ENCODE data around the gene C14orf93.
"Not testable (repeated sequence)": the region's sequence is repeated elsewhere in the genome, so short reads cannot be mapped to it uniquely, and the experiment has no call there.

Gene C14orf93

GRCh38 chr14:23020143-23021128 is 10.5 kb upstream of the C14orf93 start:
- DNase-seq, result no peak

DNA sequence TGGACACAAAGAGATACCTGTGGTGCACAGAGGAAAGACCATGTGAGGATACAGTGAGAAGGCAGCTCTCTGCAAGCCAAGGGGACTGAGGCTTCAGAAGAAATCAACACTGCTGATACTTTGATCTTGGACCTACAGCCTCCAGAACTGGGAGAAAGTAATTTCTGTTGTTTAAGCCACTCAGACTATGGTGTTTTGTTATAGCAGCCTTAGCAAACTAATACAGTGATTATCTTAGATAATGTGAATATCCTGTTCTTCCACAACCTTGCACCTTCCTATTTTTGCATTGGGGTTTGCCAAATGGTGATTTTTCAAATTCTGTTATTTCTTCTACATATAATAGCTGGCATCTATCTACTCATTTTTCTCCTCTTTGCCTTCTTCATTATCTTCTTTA is 8.2 kb upstream of the C14orf93 start:
- DNase-seq, result no peak

DNA sequence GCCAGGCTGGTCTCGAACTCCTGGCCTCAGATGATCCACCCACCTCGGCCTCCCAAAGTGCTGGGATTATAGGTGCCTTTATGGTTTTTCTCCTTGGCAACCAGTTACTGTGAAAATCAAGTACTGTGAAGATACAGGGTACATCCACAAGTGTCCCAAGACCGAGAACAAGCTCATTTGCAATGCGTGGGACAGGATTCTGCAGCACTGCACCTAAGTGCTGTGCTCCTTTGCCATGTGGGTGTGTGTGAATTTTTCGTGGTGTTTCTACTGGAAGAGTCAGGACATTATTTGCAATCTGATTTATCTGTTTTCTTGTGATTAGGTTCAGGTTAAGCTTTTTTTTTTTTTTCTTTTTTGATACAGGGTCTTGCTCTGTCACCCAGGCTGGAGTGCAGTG is 7.1 kb upstream of the C14orf93 start:
- no peak for DNase-seq

DNA sequence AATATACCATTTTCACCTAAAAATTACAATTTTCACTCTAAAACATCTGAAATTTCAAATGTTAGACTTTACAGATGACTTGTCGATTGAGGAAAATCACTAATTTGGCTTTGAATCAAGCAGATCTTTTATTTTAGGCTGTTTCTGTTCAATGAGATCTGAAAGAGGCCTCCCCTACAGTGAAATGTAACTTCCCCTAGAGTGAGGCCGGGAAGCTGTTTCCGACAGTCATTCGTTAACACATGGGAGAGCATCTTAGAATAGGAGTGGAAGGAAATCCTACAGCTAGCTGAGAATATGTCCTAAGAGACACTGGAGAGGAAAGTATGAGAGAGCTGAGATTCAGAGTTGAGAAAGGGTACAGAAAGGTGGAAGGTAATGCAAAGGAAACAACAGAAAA is 5.7 kb upstream of the C14orf93 start:
- no peak for DNase-seq

- DNase-seq, result not testable (repeated sequence)
Observed at GRCh38 chr14:23013749-23014054, 3.8 kb upstream of the C14orf93 start.

DNA sequence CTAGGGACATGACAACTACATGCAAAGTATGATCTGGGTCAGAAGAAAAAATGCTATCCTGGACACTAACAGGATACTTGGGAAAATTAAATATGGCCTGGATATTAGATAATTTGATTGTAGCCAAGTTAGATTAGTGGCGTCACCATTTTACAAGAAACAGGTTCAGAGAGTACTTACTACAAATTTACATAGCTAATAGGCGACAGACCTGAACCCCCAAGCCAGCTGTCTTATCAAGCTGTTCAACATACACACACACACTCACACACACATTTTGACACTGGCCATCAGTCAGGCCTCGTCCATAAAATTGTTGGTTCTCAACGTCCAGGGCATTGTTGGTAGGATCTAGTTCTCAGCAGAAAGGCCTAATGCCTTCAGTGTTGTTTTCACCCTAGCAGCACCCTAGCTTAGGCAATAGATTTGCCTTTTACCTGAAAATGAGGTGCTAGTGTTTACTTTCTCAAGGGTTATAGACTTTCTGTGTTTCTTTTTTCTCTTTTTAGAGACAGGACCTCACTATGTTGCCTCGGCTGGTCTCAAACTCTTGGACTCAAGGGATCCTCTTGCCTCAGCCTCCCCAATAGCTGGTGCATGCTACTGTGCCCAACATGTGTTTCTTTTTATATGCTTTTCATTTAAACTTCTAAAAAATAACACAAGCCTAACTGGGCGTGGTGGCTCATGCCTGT is 3.3 kb upstream of the C14orf93 start:
- DNase-seq, result no peak

- DNase-seq, result no peak
Observed at GRCh38 chr14:23009483-23009938, 432 bp downstream of the C14orf93 start.

DNA sequence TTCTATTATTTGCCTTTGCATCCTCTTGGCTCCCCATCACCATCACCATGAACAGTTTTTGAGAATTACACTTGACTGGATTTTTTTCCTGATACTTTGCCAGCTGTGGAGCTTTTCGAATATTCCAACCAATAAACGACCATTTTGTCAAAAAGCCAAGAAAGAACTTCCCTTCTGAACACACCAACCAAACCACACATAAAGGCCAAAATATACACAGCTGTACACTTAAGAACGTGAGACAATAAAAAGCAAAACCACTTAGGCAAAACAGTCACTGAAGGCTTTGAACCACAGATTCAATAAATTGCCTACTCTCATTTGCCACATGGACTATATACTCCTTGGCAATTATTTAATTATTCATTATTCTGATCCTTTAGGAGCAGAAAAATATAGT is 1.1 kb downstream of the C14orf93 start:
- no peak for DNase-seq

DNA sequence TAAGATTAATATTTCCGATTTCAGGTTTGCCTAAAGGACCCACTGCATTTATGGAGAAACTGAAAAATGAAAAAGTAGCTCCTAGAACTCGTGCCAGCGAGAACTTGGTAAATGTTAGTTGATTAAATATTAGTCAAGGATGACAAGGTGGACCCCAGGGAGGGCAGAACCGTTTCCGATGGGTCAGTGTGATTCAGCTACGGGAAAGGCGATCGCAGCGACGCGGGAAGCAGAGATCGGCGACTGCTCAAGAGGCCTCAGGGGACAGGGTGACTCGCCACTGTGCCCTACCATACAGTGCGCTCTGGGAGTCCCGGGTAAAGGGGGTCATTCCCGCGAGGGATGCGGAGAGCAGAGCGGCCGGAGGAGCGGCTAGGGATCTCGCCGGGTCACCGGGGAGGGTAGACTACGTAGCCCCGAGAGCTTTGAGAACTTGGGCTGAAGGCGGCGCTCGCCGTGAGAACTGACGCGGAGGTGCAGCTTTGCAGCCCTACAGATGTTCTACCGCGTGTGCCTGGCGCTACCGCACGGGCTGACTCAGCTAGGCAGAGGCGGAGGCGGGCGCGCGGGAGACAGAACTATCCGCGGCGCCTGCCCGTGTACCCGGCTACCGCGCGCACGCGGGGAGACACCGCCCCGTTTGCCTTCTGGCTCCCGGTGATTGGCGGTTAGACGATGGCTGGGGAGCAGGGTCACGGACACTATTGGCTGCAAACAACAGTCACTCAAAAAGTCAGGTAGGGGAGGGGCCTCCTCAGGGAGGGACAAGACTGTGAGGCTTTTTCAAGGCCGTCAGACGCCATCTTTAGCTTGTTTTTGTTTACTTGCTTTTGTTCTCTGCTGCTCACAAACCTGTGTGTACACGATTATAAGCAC is 3.2 kb downstream of the C14orf93 start:
- peak; percentile 99 for DNase-seq

DNA sequence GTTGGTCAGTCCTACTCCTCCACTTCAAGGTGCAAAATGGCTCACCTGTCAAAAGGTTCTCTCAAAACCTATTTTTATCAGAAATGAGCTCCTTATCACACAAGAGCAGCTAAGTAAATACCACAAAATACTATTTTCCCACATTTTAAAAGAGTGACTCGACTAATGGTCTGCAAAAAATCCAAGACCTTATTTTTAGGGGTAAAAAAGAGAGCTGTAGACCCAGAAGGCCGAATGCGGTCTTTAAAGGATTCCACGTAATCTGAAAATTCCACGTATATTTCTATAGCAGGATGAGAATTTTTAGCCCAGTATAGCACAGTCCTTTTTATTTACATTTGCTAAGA is 3.8 kb downstream of the C14orf93 start:
- DNase-seq, result no peak

DNA sequence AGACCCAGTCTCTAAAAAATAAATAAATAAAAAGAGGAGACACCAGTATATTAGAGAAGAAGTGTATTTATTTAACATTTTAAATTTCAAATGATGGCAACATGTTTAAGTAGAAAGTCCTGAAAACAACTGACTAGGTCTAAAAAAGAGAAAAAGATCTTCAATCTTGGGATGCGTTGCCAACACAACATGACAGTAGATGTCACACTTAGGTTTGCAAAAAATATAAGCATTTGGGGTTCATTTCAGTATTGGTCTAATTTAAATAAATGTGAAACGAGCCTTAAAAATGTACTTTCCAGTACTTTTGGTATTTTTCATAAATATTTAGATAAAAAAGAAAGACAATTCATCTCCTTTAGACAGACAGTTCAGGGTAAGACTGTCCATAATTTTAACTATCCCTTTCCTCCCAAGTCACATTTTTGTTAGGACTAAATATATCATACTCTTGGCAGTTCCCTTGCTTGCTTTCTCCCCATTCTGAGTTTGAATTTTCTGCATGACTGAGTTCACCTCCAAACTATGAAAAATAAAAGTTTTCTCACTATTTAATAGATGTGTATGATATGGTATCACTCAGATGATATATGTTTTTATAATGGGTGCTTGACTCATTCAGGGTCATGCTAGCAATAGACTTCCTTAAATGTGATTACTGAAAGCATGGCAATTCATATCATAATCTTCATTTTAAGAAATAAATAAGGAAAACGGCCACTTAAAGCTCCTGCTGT is 4.3 kb downstream of the C14orf93 start:
- DNase-seq, result no peak

DNA sequence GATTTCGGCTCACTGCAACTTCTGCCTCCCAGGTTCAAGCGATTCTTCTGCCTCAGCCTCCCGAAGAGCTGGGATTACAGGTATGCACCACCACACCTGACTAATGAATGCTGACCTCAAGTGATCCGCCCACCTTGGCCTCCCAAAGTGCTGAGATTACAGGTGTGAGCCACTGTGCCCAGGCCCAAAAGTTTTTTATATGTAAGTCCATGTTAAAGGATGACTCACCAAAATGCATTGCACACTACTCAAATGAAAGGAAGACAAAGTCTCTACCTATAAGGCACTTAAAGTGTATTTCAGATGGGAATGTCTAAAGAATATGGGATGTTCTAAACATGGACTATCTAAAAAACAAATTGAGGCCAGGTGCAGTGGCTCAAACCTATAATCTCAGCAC is 5.7 kb downstream of the C14orf93 start:
- not testable (repeated sequence) for DNase-seq

GRCh38 chr14:23002592-23002991 is 7.4 kb downstream of the C14orf93 start:
- no peak for DNase-seq

GRCh38 chr14:23000860-23001259 is 9.1 kb downstream of the C14orf93 start:
- DNase-seq, result no peak

DNA sequence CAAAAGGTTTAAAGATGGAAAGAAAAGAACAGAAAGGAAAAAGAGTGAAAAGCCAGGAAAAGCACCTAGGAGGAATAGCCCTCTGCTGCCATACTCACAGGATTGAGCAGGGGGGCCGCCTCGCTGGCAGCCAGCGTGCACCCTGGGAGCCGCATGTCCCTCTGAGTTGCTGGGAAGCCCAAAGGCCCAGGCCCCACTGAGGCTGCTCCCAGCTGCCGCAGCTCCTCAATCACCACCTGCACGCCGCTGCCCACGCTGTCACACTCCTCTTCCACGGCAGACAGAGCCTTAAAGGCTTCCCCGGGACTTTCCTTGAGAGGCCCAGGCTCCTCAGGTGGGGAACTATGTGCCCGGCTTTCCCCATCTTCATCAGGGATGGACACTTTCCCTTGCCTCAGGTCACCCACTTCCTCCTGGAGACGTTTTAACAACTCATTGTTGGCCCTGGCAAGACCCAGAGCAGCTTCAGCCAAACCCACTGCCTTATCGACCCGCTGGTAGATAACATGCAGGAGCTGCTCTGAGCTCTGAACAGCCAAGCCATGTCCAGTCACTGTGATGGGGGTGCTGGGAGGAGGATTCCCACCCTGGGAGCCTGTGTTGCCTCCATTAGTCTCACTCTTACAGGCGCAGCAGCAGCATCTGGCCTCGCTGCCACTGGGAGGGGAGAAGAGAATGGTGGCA is 11.5 kb downstream of the C14orf93 start:
- DNase-seq, result no peak

DNA sequence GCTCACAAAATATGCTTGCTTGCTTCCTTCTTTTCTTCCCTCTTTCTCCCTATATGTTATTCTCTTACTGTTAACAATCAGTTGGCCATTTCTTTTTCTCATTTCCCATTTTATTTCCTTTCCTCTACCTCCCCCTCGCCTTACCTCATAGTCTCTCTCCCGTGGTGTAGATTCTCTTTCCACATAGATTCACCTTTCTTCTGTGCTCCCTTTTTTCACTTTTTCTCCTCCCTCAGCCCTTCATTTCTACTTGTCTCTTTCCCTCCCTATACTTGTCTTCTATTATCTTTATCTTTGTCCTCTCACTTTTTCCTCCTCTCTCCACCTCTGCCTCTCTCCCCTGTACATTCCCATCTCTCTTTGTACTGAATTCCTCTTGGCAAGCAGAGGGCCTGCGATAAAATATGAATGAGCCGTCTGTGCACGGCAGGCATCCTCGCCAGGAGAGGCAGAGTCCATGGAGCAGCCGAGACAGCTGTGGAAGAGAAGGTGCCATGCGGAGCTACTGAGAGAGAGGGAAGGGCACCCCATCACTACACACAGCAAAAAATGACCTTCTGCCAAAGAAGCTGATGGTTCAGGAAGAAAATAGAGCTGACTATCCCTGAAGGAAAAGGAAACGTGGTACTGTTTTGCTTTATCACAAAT is 12.1 kb downstream of the C14orf93 start:
- DNase-seq, result no peak

DNA sequence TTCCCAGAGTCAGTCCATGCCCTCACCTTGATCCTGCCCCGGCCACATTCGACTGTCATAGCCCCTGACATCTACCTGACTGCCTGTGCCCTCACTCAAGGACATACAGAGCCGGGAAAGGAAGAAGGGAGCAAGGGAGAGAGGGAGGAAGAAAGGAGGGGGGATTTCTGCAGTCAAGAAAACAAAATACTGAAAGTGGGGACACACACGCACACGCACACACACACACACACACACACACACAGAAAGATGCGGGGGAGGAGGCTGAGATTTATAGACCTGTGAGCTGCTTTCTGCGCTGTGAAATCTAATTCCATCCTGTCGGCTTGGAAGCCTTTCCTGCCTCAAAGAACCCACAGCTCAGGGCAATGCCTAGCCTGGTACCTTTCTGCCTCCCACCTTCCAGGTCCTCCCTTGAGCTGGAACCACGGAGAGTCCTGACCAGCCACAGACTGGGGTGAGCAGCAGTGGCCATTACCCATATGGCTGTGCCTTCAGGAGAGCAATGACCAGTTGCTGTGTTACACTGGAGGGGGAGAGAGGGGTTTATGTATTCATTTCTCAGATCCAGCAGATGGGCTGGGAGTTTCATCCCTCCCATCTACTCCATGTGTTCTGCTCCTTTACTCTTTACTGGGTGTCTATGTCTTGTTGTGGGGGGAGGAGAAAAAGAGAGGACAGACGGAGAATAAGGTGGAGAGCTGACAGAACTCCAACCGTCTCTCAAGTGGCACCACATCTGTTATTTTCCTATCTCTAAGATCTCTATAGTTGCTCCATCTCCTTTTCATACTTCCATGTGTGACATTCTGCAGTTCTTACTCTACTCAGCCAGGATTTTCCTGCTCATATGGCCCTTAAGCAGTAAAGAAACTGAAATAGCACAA is 12.9 kb downstream of the C14orf93 start:
- DNase-seq, result no peak

GRCh38 chr14:22995889-22996625 is 13.9 kb downstream of the C14orf93 start:
- DNase-seq, result no peak

- peak; percentile 49 for DNase-seq
Observed at GRCh38 chr14:22994762-22995275, 15.1 kb downstream of the C14orf93 start.

Measured in CD4-positive, alpha-beta T cell treated with Interleukin-17A for 1 hour (primary cell).